ENCODE results near the gene ETDC. TPM values are rescaled to one million over a fixed set of nuclear protein-coding genes. Genes with fewer than 3 reads are reported as not detected.

ETDC gene
- total RNA-seq, 2 experiments from 2014 or later = not detected

Other genes with a start within 250 kb of the ETDC start
- gene SMIM10L2B, start 210.8 kb upstream of the ETDC start, total RNA-seq = under 1 TPM in 1 of 2 experiments, not detected in 1; 0.15 TPM
- not detected for gene ETDB, start 189.0 kb upstream of the ETDC start, total RNA-seq
- gene CT55, start 138.1 kb upstream of the ETDC start, total RNA-seq = not detected
- gene ETDA, start 57.4 kb upstream of the ETDC start, total RNA-seq = not detected
- gene ZNF75D, start 34.6 kb downstream of the ETDC start, total RNA-seq = 10 to 100 TPM; 11.8 to 11.9 TPM
- 1 to 10 TPM; 4.7 to 4.8 TPM for gene ZNF449, start 35.3 kb downstream of the ETDC start, total RNA-seq
- under 1 TPM; 0.33 to 0.45 TPM for gene SMIM10L2A, start 112.5 kb downstream of the ETDC start, total RNA-seq
- 10 to 100 TPM; 25.0 to 29.0 TPM for gene INTS6L, start 211.2 kb downstream of the ETDC start, total RNA-seq

Data from activated CD4-positive, alpha-beta memory T cell treated with anti-CD3 and anti-CD28 coated beads, Interleukin-2, amount 10 ng/mL, durations not matched to agents 7 days and 5 days (primary cell).